GM18517 (cell line): ENCODE measurements around the gene KRTAP20-2.

ENCODE experiments used
- ATAC-seq: cut with Tn5 transposase; IDR thresholded peaks from one replicate; pipeline ENCODE4 v1.9.1; 2021; ENCODE audit warnings: mild to moderate bottlenecking, moderate library complexity; ENCODE audit not compliant: unreplicated experiment

The KRTAP20-2 gene

GRCh38 chr21:30634906-30635305 is at the start of gene KRTAP20-2:
Gene KRTAP20-2 (plus strand): TSS chr21:30635206. CDS start chr21:30635264, 58 bp downstream.
- ATAC-seq: no peak

DNA sequence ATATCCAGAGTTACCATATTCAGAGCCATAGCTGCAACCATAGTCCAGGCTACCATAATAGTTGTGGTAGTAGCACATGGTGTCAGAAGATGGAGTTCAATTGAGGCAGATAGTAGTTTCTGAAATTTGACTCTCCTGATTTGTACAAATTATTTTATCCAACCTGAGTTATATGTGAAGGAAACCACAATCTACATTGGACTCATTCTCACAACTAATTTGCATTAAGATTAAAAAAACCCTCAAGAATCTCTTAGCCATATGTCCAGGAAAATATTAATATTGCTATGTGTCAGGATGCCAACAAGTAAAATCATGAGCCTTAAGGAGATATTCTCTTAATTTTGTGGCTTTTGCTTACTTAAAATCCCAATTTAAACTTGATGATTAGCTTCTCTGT is 44.7 kb upstream of the KRTAP20-2 start, which contains the start of gene KRTAP22-2:
KRTAP22-2 (minus strand) TSS at position 101 of the 400 bp plus-strand sequence.
- ATAC-seq: no peak

- ATAC-seq: no peak
Measured at GRCh38 chr21:30592140-30592539, 42.9 kb upstream of the KRTAP20-2 start, which contains the start of gene KRTAP6-3. Gene KRTAP6-3 (plus strand): TSS chr21:30592440. CDS start chr21:30592446, 6 bp downstream.

GRCh38 chr21:30598802-30599201 is 36.2 kb upstream of the KRTAP20-2 start, which contains the start of gene KRTAP6-2:
Gene KRTAP6-2 (minus strand): TSS chr21:30598902. CDS start chr21:30598874, 28 bp downstream.
- ATAC-seq: no peak

DNA sequence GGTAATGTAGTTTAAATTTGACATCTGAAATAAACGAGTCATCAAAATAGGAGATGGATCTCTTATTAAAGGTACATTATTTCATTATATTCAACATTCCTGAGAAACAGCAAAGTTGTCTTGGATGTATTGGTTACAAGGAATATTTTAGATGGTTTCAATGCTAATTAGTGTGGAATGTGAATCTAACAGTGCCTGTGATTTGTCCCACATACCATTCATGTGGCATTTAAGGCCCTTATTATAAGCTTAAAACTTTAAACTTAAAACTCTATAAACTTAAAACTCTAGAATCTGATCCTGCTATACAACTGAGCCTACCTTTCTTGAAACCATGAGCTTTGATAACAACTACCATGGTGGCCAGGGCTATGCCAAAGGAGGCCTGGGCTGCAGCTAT is 34.2 kb upstream of the KRTAP20-2 start, which contains the start of gene KRTAP22-1:
KRTAP22-1 (plus strand) TSS at position 301 of the 400 bp plus-strand sequence.
- no peak for ATAC-seq

DNA sequence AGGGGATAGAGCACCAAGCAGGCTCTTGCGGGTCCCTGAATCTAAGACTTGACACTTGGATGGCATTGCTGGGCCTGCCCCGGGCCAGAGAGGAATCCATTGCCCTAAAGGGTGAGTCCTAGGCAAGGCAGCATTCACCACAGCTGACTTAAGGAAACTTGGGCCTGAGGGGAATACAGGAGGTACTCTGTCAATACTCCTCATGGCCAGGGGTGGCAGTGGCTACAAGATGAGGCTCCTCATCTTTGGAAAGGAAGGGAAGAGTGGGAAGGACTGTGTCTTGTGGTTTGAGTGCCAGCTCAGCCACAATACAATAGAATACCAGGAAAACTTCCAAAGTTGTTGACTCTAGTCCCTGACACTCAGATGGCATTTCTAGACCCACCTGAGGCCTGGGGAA is 29.0 kb upstream of the KRTAP20-2 start:
- ATAC-seq: no peak

GRCh38 chr21:30612132-30612531 is 22.9 kb upstream of the KRTAP20-2 start:
- no peak for ATAC-seq

GRCh38 chr21:30613836-30614235 is 21.2 kb upstream of the KRTAP20-2 start, which contains the start of gene KRTAP6-1:
Gene KRTAP6-1 (minus strand): TSS chr21:30613930. CDS start chr21:30613904, 26 bp downstream.
- no peak for ATAC-seq

GRCh38 chr21:30615199-30615598 is 19.8 kb upstream of the KRTAP20-2 start:
- no peak for ATAC-seq

GRCh38 chr21:30616125-30616524 is 18.9 kb upstream of the KRTAP20-2 start, which contains the start of gene KRTAP20-1:
Gene KRTAP20-1 (plus strand): TSS chr21:30616425. CDS start chr21:30616455, 30 bp downstream.
- ATAC-seq: no peak

DNA sequence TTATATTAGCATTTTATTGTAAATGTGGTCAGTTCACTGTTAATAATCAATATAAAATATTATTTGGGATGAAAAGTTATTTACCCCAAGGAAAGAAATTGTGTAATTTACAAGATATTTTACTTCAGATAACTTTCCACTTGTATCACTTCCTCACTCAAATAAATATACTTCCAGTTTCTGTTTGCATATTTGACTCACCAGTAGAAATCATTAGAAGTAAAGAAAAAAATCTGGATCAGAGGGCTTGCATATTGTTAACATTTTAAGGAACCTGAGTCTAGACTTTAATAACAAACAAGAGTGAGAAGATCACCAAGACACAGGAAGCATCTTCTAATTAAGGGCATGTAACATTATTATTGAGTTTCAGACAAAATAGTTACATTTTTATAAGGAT is 14.9 kb upstream of the KRTAP20-2 start:
- ATAC-seq: no peak

DNA sequence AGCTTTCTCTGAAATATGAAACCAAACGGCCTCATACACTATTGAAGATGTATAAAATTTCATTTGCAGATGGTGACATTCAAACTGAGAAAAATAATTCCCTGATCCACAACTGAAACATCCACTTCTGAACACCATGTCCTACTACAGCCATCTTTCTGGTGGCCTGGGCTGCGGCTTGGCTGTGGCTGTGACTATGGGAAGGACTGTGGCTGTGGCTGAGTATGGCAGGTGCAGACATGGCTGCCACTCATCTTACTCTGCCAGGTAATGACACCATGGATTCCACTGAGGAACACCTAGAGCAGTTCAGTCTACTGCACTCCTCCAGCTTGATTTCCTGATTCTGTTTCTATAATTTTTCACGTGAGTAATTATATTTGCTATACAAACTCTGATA is 14.5 kb upstream of the KRTAP20-2 start, which contains the start of gene KRTAP20-4:
KRTAP20-4 (plus strand) TSS at position 106 of the 400 bp plus-strand sequence.
- no peak for ATAC-seq

GRCh38 chr21:30623362-30623761 is 11.6 kb upstream of the KRTAP20-2 start:
- ATAC-seq: no peak

DNA sequence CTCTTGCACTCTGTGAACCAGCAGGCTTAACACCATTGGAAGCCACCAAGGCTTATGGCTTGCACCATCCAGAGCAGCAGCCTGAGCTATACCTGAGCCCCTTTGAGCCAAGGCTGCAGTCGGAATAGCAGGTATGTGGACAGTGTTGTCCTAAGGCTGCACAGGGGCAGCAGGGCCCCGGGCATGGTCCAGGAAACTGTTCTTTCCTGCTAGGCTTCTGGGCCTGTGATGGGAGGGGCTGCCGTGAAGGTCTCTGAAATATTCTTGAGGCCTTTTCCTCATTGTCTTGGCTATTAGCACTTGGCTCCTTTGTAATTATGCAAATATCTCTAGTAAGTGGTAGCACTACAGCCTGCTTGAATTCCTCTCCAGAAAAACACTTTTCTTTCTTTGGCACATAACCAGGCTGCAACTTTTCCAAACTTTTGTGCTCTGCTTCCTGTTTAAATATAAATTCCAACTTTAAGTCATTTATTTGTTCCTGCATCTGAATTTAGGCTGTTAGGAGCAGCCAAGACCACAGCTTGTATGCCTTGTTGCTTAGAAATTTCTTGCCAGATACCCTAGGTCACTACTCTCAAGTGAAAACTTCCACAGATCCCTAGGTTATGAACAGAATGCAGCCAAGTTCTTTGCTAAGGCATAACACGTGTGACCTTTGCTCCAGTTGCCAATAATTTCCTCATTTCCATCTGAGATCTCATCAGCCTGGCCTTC is 9.4 kb upstream of the KRTAP20-2 start:
- no peak for ATAC-seq

GRCh38 chr21:30628109-30628508 is 6.9 kb upstream of the KRTAP20-2 start:
- ATAC-seq: no peak

- ATAC-seq: no peak
Measured at GRCh38 chr21:30629200-30629599, 5.8 kb upstream of the KRTAP20-2 start.

- ATAC-seq: no peak
Measured at GRCh38 chr21:30638686-30639085, 3.7 kb downstream of the KRTAP20-2 start.

GRCh38 chr21:30642564-30642963 is 7.6 kb downstream of the KRTAP20-2 start, which contains the start of gene KRTAP20-3:
Gene KRTAP20-3 (plus strand): TSS chr21:30642864.
- no peak for ATAC-seq

DNA sequence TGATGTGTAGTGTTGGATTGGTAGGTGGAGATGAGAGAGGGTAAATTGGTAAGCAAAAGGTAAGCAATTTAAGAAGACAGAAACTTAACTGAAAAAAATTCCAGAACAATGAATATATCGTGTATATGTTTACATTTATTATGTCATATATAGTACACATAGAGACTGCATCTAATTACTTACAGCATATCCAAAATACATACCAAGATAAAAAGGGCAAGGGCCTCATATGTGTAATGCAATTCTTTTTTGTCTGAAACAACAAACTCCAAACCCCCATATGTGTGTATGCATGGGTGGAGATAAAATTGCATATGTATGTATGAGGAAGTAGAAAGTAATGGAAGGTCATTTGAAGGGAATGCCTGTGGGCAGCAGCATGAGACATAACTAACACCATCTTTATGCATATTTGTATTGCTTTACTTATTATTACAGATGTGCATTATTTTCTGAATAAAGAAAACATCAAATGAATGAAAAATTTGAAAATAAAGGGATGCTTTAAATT is 12.0 kb downstream of the KRTAP20-2 start:
- no peak for ATAC-seq

DNA sequence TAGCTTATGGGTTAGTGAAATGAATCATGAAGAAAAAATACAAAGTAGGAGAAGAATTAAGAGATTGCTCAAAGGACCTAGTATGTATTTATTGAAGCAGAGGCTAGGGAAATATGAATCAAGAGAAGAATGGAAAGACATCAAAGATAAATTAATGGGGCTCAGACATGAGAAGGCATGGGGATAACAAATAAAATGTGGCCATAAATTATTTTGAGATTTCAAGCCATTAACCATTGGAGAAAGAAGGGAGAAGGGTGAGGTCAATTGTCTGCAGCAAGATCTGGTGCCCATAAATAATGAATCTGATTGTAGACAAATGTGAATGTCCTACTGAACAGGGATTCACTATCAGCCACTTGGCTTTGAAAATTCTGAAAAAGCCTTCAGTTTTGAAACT is 17.9 kb downstream of the KRTAP20-2 start:
- no peak for ATAC-seq

DNA sequence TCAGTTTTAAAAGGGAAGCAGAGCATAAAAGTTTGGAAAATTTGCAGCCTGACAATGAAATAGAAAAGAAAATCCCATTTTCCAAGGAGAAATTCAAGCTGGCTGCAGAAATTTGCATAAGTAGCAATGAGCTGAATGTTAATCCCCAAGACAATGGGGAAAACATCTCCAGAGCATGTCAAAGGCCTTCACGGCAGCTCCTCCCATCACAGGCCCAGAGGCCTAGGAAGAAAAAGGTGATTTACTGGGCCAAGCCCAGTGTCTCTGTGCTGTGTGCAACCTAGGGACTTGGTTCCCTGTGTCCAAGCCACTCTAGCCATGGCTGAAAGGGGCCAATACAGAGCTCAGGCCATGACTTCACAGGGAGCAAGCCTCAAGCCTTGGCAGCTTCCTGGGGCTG is 33.8 kb downstream of the KRTAP20-2 start:
- no peak for ATAC-seq
